H1 (cell line): ENCODE results near the gene MPP2. TPM values are rescaled to one million over a fixed set of nuclear protein-coding genes. Genes with fewer than 3 reads are reported as not detected.

ENCODE experiments used
- CREB1 ChIP-seq: IDR thresholded peaks from 2 replicates; pipeline ENCODE4 v1.6.1; 2012; ENCODE audit warnings: inconsistent platforms
- EGR1 ChIP-seq: IDR thresholded peaks from 2 replicates; pipeline ENCODE4 v1.6.1; 2011; ENCODE audit warnings: low read depth, low read length, borderline replicate concordance
- GABPA ChIP-seq: IDR thresholded peaks from 2 replicates; pipeline ENCODE4 v1.6.1; 2011; ENCODE audit warnings: mild to moderate bottlenecking, low read length, moderate library complexity, borderline replicate concordance; ENCODE audit not compliant: insufficient read depth
- polyA plus RNA-seq, 7 experiments: library from polyadenylated mRNA; depleted of rRNA in 3 of 7; stranded (reverse) in 5 of 7; unstranded in 2 of 7; fragments of >200 nt in 5 of 7; fragments of 200-250 nt in 2 of 7; gene quantifications; 1 replicate in 5 of 7; 2 replicates in 1 of 7; 4 replicates in 1 of 7; pipeline versions ENCODE4 v1.2.1 to v1.2.3, GENCODE V29; 2011 to 2013; ENCODE audit warnings: missing spikeins in 2 of 7, mixed read lengths in 2 of 7
- total RNA-seq: library from RNA; stranded (reverse); fragmentation: NEBNext Ultra II Directional; extraction: Animal tissue kit (Norgen Biotek cat#: 25700); gene quantifications from 2 replicates; pipeline ENCODE4 v1.2.1, GENCODE V29; 2021
- TF ChIP-seq, protein P1 (sequence below), 3 experiments: IDR thresholded peaks; 1 replicate in 2 of 3; 2 replicates in 1 of 3; pipeline versions ENCODE4 v1.5.1 to v1.6.1; 2011; ENCODE audit warnings: low read length in 3 of 3, mild to moderate bottlenecking in 3 of 3, inconsistent platforms in 2 of 3, low read depth in 1 of 3, moderate library complexity in 1 of 3; ENCODE audit not compliant: insufficient read depth in 1 of 3; ENCODE audit errors: control extremely low read depth in 1 of 3
- TF ChIP-seq, protein P2 (sequence below): IDR thresholded peaks from 2 replicates; pipeline ENCODE4 v1.6.1; 2012; ENCODE audit warnings: inconsistent platforms

Gene MPP2
- total and polyA plus RNA-seq, 2 of the 8 experiments (the other 6 are each of a cell fraction or from before 2014, with no cell fraction given): 30.9 to 34.1 TPM

DNA sequence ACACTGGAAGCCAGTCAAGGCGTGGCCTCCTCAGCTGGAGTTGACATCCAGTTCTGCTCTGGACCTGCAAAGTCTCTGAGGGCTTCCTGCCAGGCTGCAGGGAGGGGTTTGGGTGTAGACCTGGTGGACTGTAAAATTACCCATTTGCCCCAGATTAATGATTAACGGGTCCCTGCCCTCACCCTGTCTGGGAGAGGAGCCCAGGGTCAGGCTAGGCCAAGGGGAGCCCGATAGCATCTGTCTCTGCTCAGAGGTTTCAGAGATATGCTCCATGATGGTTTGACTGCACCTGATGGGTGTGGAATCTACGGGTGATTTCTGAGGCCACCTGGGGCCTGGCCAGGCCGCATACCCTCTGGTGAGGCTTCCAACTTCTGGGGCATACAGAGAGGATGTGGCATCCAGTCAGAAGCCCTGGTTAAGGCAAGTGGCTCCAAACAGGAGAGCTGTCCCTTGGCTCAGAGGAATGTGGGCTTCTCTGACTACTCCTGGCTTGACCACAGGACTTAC, 23.8 kb upstream of the MPP2 start (continued):
- TF ChIP-seq, protein P1, sequence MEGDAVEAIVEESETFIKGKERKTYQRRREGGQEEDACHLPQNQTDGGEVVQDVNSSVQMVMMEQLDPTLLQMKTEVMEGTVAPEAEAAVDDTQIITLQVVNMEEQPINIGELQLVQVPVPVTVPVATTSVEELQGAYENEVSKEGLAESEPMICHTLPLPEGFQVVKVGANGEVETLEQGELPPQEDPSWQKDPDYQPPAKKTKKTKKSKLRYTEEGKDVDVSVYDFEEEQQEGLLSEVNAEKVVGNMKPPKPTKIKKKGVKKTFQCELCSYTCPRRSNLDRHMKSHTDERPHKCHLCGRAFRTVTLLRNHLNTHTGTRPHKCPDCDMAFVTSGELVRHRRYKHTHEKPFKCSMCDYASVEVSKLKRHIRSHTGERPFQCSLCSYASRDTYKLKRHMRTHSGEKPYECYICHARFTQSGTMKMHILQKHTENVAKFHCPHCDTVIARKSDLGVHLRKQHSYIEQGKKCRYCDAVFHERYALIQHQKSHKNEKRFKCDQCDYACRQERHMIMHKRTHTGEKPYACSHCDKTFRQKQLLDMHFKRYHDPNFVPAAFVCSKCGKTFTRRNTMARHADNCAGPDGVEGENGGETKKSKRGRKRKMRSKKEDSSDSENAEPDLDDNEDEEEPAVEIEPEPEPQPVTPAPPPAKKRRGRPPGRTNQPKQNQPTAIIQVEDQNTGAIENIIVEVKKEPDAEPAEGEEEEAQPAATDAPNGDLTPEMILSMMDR (IDR thresholded peaks at IDR 0.05; ENCODE audit: control extremely low read depth in 1 of 3, insufficient read depth in 1 of 3, low read depth in 1 of 3, low read length in 3 of 3): no peak
- no peak for TF ChIP-seq CREB1
- TF ChIP-seq GABPA: no peak
- TF ChIP-seq EGR1: no peak
- TF ChIP-seq, protein P2, sequence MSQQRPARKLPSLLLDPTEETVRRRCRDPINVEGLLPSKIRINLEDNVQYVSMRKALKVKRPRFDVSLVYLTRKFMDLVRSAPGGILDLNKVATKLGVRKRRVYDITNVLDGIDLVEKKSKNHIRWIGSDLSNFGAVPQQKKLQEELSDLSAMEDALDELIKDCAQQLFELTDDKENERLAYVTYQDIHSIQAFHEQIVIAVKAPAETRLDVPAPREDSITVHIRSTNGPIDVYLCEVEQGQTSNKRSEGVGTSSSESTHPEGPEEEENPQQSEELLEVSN: no peak
